ENCODE results near the gene ANKRD37. TPM values are rescaled to one million over a fixed set of nuclear protein-coding genes. Genes with fewer than 3 reads are reported as not detected.

ANKRD37 gene
- total and polyA plus RNA-seq, 9 of the 15 experiments (the other 6 are each of a cell fraction or from before 2014, with no cell fraction given): 1.3 to 53.7 (median 3.6) TPM

DNA sequence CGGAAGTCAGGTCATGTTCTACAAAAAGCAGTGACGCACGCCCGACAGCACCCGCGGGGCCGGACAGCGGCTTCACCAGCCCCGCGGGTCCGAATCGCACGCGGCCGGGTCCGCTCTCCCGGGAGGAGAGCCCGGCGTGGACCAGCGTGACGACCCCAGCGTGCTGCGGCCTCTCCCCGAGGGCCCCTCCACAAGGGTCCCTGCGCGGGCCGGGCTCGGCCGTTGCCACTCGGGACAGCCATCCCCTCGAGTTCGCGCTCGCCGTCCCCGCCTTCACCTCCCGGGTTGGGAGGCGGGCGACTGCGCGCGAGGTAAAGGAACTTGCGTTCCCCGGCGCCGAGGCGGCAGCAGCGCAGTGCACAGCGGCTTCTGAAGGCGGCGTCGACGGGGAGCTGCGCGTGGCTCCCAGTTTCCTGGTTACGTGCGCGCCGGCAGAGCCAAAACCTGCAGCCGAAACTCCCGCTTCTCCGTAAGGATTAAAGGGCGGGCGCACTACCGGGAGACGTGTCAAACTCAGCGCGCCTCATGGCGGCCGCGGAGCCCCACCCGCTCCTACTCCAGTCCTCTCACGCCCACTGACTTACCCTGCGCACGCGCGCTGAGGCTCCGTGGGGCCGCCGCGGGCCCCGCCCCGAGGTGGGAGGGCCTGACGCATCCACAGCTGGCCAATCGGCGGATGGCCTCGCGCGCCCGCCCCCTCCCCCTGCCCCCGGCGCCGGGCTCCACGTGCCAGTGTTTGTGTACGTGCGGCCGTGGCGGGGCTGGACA, 501 bp upstream of the ANKRD37 start (continued):
- TF ChIP-seq, protein P1, sequence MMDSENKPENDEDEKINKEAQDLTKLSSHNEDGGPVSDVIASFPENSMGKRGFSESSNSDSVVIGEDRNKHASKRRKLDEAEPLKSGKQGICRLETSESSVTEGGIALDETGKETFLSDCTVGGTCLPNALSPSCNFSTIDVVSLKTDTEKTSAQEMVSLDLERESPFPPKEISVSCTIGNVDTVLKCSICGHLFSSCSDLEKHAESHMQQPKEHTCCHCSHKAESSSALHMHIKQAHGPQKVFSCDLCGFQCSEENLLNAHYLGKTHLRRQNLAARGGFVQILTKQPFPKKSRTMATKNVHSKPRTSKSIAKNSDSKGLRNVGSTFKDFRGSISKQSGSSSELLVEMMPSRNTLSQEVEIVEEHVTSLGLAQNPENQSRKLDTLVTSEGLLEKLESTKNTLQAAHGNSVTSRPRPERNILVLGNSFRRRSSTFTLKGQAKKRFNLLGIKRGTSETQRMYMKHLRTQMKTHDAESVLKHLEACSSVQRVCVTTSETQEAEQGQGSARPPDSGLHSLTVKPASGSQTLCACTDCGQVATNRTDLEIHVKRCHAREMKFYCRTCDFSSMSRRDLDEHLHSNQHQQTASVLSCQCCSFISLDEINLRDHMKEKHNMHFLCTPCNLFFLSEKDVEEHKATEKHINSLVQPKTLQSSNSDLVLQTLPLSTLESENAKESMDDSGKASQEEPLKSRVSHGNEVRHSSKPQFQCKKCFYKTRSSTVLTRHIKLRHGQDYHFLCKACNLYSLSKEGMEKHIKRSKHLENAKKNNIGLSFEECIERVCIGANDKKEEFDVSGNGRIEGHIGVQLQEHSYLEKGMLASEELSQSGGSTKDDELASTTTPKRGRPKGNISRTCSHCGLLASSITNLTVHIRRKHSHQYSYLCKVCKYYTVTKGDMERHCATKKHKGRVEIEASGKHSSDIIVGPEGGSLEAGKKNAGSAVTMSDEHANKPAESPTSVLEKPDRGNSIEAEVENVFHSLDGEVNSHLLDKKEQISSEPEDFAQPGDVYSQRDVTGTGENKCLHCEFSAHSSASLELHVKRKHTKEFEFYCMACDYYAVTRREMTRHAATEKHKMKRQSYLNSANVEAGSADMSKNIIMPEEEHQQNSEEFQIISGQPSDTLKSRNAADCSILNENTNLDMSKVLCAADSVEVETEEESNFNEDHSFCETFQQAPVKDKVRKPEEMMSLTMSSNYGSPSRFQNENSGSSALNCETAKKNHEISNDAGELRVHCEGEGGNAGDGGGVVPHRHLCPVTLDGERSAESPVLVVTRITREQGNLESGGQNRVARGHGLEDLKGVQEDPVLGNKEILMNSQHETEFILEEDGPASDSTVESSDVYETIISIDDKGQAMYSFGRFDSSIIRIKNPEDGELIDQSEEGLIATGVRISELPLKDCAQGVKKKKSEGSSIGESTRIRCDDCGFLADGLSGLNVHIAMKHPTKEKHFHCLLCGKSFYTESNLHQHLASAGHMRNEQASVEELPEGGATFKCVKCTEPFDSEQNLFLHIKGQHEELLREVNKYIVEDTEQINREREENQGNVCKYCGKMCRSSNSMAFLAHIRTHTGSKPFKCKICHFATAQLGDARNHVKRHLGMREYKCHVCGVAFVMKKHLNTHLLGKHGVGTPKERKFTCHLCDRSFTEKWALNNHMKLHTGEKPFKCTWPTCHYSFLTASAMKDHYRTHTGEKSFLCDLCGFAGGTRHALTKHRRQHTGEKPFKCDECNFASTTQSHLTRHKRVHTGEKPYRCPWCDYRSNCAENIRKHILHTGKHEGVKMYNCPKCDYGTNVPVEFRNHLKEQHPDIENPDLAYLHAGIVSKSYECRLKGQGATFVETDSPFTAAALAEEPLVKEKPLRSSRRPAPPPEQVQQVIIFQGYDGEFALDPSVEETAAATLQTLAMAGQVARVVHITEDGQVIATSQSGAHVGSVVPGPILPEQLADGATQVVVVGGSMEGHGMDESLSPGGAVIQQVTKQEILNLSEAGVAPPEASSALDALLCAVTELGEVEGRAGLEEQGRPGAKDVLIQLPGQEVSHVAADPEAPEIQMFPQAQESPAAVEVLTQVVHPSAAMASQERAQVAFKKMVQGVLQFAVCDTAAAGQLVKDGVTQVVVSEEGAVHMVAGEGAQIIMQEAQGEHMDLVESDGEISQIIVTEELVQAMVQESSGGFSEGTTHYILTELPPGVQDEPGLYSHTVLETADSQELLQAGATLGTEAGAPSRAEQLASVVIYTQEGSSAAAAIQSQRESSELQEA (IDR thresholded peaks at IDR 0.05; ENCODE audit: low read depth): no peak
- TF ChIP-seq ZNF780A (CRISPR knock-in tag; IDR thresholded peaks at IDR 0.05) (no peak), HDAC8 (tag; IDR thresholded peaks at IDR 0.05) (peak; percentile 86), ZNF263 (CRISPR knock-in tag; IDR thresholded peaks at IDR 0.05; ENCODE audit: borderline replicate concordance) (peak; percentile 51; the same call in 1 of the 2 replicates)
- TF ChIP-seq, protein P2, sequence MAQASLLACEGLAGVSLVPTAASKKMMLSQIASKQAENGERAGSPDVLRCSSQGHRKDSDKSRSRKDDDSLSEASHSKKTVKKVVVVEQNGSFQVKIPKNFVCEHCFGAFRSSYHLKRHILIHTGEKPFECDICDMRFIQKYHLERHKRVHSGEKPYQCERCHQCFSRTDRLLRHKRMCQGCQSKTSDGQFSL (CRISPR knock-in tag; IDR thresholded peaks at IDR 0.05): no peak
- TF ChIP-seq, protein P2 (tag; IDR thresholded peaks at IDR 0.05): no peak
- TF ChIP-seq, protein P3, sequence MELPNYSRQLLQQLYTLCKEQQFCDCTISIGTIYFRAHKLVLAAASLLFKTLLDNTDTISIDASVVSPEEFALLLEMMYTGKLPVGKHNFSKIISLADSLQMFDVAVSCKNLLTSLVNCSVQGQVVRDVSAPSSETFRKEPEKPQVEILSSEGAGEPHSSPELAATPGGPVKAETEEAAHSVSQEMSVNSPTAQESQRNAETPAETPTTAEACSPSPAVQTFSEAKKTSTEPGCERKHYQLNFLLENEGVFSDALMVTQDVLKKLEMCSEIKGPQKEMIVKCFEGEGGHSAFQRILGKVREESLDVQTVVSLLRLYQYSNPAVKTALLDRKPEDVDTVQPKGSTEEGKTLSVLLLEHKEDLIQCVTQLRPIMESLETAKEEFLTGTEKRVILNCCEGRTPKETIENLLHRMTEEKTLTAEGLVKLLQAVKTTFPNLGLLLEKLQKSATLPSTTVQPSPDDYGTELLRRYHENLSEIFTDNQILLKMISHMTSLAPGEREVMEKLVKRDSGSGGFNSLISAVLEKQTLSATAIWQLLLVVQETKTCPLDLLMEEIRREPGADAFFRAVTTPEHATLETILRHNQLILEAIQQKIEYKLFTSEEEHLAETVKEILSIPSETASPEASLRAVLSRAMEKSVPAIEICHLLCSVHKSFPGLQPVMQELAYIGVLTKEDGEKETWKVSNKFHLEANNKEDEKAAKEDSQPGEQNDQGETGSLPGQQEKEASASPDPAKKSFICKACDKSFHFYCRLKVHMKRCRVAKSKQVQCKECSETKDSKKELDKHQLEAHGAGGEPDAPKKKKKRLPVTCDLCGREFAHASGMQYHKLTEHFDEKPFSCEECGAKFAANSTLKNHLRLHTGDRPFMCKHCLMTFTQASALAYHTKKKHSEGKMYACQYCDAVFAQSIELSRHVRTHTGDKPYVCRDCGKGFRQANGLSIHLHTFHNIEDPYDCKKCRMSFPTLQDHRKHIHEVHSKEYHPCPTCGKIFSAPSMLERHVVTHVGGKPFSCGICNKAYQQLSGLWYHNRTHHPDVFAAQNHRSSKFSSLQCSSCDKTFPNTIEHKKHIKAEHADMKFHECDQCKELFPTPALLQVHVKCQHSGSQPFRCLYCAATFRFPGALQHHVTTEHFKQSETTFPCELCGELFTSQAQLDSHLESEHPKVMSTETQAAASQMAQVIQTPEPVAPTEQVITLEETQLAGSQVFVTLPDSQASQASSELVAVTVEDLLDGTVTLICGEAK (IDR thresholded peaks at IDR 0.05): peak; percentile 29; the same call in 1 of the 2 replicates
- TF ChIP-seq, protein P3 (CRISPR knock-in tag; IDR thresholded peaks at IDR 0.05): no peak; the same call in 1 of the 2 replicates

All from K562 (cell line).